Measurements from ENCODE around the gene OSBPL3. TPM values are rescaled to one million over a fixed set of nuclear protein-coding genes. Genes with fewer than 3 reads are reported as not detected.

Gene OSBPL3
- total RNA-seq, 2 donors from 2014 or later, result 9.0 to 14.8 TPM

- no peak for TF ChIP-seq CTCF (IDR thresholded peaks at IDR 0.05)
- intact Hi-C loops (cut with DNase I), result no loop called here
- DNase-seq, result no peak
- no peaks in the 10 kb centered on the region for H3K36me3 ChIP-seq
- no peak overlapping the region for H3K4me3 ChIP-seq
- H3K9ac ChIP-seq (ENCODE audit: low read depth in 2 of 2, low read length in 2 of 2), result no peak overlapping the region
- H3K4me1 ChIP-seq, result no peaks in the 10 kb centered on the region
- no peaks in the 10 kb centered on the region for H3K9me3 ChIP-seq
- no peaks in the 10 kb centered on the region for H3K27me3 ChIP-seq
- H3K27ac ChIP-seq, result no peak overlapping the region
Measured at GRCh38 chr7:24864214-24864817, 115.7 kb downstream of the OSBPL3 start.

GRCh38 chr7:24863626-24864025 is 116.4 kb downstream of the OSBPL3 start:
- intact Hi-C loops (cut with DNase I), result no loop called here
- Histone ChIP-seq H3K4me1 (no peaks in the 10 kb centered on the region), H3K4me3 (no peak overlapping the region), H3K36me3 (no peaks in the 10 kb centered on the region), H3K9ac (ENCODE audit: low read depth in 2 of 2, low read length in 2 of 2) (no peak overlapping the region), H3K9me3 (no peaks in the 10 kb centered on the region), H3K27ac (no peak overlapping the region), H3K27me3 (no peaks in the 10 kb centered on the region)
- no peak for TF ChIP-seq CTCF (IDR thresholded peaks at IDR 0.05)
- DNase-seq, result no peak

GRCh38 chr7:24862461-24862860 is 117.5 kb downstream of the OSBPL3 start:
- TF ChIP-seq CTCF (IDR thresholded peaks at IDR 0.05), result no peak
- intact Hi-C loops (cut with DNase I), result no loop called here
- no peak overlapping the region for H3K9ac ChIP-seq (ENCODE audit: low read depth in 2 of 2, low read length in 2 of 2)
- no peaks in the 10 kb centered on the region for H3K9me3 ChIP-seq
- no peaks in the 10 kb centered on the region for H3K4me1 ChIP-seq
- H3K36me3 ChIP-seq, result no peaks in the 10 kb centered on the region
- no peak for DNase-seq
- H3K4me3 ChIP-seq, result no peak overlapping the region
- H3K27ac ChIP-seq, result no peak overlapping the region
- H3K27me3 ChIP-seq, result no peaks in the 10 kb centered on the region

GRCh38 chr7:24861336-24861735 is 118.6 kb downstream of the OSBPL3 start:
- H3K9me3 ChIP-seq, result no peaks in the 10 kb centered on the region
- intact Hi-C loops (cut with DNase I), result no loop called here

GRCh38 chr7:24860611-24861010 is 119.4 kb downstream of the OSBPL3 start:
- no peaks in the 10 kb centered on the region for H3K36me3 ChIP-seq
- H3K9me3 ChIP-seq, result no peaks in the 10 kb centered on the region
- H3K9ac ChIP-seq (ENCODE audit: low read depth in 2 of 2, low read length in 2 of 2), result no peak overlapping the region
- H3K4me3 ChIP-seq, result no peak overlapping the region
- no peaks in the 10 kb centered on the region for H3K4me1 ChIP-seq
- DNase-seq, result no peak
- no peak overlapping the region for H3K27ac ChIP-seq
- intact Hi-C loops (cut with DNase I), result no loop called here
- no peaks in the 10 kb centered on the region for H3K27me3 ChIP-seq
- no peak for TF ChIP-seq CTCF (IDR thresholded peaks at IDR 0.05)

More at GRCh38 chr7:24861336-24861735, 118.6 kb downstream of the OSBPL3 start:
- no peak for TF ChIP-seq CTCF (IDR thresholded peaks at IDR 0.05)
- no peak for DNase-seq
- Histone ChIP-seq H3K27me3 (no peaks in the 10 kb centered on the region), H3K4me3 (no peak overlapping the region), H3K36me3 (no peaks in the 10 kb centered on the region), H3K9ac (ENCODE audit: low read depth in 2 of 2, low read length in 2 of 2) (no peak overlapping the region), H3K27ac (no peak overlapping the region), H3K4me1 (no peaks in the 10 kb centered on the region)

Data from colonic mucosa (tissue), 4 donors.